Measurements from ENCODE around the gene SLC30A5. TPM values are rescaled to one million over a fixed set of nuclear protein-coding genes. Genes with fewer than 3 reads are reported as not detected.

The SLC30A5 gene
- total and polyA plus RNA-seq, 2 of the 13 experiments (the other 11 are each of a cell fraction or from before 2014, with no cell fraction given) = 46.0 to 53.6 TPM

DNA sequence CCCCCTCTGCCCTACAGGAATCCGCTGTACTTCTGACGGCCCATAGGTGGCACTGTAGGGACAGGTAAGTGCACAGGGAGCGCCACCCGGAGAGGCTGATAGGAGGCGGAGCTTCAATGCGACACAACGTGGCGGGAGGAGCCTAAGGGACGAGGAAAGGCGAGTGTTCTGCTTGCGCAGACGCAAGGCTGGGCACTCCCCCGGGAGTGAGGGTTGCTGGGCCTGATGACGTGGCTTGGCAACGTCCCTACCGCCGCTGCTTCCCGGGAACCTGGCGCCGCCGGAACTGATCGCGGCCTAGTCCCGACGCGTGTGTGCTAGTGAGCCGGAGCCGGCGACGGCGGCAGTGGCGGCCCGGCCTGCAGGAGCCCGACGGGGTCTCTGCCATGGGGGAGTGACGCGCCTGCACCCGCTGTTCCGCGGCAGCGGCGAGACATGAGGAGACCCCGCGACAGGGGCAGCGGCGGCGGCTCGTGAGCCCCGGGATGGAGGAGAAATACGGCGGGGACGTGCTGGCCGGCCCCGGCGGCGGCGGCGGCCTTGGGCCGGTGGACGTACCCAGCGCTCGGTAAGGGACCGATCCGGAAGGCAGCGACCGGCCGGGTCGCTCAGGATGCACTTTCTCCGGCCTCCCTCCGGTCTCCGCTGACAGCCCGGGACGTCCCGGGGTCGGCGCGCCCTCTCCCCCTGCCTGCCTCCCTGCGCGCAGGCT lies at the start of gene SLC30A5 (continued):
- TF ChIP-seq MBD4 (IDR thresholded peaks at IDR 0.05; ENCODE audit: borderline replicate concordance, low read length) (no peak), ZNF333 (CRISPR knock-in tag; IDR thresholded peaks at IDR 0.05; ENCODE audit: borderline replicate concordance) (0 out of 2 replicates have a peak, but pooled peaks have one; percentile 81), KLF15 (CRISPR knock-in tag; IDR thresholded peaks at IDR 0.05; ENCODE audit: borderline replicate concordance) (no peak), ZNF615 (CRISPR knock-in tag; IDR thresholded peaks at IDR 0.05; ENCODE audit: borderline replicate concordance) (no peak), ZNF383 (CRISPR knock-in tag; IDR thresholded peaks at IDR 0.05; ENCODE audit: borderline replicate concordance) (no peak), ZNF24 (IDR thresholded peaks at IDR 0.05) (no peak), ZFP62 (CRISPR knock-in tag; IDR thresholded peaks at IDR 0.05) (no peak), ZNF75D (CRISPR knock-in tag; IDR thresholded peaks at IDR 0.05; ENCODE audit: borderline replicate concordance) (no peak), MAFF (IDR thresholded peaks at IDR 0.05; ENCODE audit: low read depth, low read length) (peak; percentile 16; the same call in 1 of the 2 replicates), MAF1 (CRISPR knock-in tag; IDR thresholded peaks at IDR 0.05; ENCODE audit: borderline replicate concordance) (peak; percentile 20; the same call in 1 of the 2 replicates)
- TF ChIP-seq, protein P1, sequence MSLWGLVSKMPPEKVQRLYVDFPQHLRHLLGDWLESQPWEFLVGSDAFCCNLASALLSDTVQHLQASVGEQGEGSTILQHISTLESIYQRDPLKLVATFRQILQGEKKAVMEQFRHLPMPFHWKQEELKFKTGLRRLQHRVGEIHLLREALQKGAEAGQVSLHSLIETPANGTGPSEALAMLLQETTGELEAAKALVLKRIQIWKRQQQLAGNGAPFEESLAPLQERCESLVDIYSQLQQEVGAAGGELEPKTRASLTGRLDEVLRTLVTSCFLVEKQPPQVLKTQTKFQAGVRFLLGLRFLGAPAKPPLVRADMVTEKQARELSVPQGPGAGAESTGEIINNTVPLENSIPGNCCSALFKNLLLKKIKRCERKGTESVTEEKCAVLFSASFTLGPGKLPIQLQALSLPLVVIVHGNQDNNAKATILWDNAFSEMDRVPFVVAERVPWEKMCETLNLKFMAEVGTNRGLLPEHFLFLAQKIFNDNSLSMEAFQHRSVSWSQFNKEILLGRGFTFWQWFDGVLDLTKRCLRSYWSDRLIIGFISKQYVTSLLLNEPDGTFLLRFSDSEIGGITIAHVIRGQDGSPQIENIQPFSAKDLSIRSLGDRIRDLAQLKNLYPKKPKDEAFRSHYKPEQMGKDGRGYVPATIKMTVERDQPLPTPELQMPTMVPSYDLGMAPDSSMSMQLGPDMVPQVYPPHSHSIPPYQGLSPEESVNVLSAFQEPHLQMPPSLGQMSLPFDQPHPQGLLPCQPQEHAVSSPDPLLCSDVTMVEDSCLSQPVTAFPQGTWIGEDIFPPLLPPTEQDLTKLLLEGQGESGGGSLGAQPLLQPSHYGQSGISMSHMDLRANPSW (CRISPR knock-in tag; IDR thresholded peaks at IDR 0.05; ENCODE audit: borderline replicate concordance) = peak; percentile 85; the same call in 1 of the 2 replicates
- TF ChIP-seq, protein P2, sequence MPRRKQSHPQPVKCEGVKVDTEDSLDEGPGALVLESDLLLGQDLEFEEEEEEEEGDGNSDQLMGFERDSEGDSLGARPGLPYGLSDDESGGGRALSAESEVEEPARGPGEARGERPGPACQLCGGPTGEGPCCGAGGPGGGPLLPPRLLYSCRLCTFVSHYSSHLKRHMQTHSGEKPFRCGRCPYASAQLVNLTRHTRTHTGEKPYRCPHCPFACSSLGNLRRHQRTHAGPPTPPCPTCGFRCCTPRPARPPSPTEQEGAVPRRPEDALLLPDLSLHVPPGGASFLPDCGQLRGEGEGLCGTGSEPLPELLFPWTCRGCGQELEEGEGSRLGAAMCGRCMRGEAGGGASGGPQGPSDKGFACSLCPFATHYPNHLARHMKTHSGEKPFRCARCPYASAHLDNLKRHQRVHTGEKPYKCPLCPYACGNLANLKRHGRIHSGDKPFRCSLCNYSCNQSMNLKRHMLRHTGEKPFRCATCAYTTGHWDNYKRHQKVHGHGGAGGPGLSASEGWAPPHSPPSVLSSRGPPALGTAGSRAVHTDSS (CRISPR knock-in tag; conservative IDR thresholded peaks at IDR 0.05) = no peak
- TF ChIP-seq, protein P3, sequence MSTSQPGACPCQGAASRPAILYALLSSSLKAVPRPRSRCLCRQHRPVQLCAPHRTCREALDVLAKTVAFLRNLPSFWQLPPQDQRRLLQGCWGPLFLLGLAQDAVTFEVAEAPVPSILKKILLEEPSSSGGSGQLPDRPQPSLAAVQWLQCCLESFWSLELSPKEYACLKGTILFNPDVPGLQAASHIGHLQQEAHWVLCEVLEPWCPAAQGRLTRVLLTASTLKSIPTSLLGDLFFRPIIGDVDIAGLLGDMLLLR (CRISPR knock-in tag; IDR thresholded peaks at IDR 0.05) = peak; percentile 77
- TF ChIP-seq, protein P4, sequence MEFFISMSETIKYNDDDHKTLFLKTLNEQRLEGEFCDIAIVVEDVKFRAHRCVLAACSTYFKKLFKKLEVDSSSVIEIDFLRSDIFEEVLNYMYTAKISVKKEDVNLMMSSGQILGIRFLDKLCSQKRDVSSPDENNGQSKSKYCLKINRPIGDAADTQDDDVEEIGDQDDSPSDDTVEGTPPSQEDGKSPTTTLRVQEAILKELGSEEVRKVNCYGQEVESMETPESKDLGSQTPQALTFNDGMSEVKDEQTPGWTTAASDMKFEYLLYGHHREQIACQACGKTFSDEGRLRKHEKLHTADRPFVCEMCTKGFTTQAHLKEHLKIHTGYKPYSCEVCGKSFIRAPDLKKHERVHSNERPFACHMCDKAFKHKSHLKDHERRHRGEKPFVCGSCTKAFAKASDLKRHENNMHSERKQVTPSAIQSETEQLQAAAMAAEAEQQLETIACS (CRISPR knock-in tag; IDR thresholded peaks at IDR 0.05) = no peak
- TF ChIP-seq, protein P5, sequence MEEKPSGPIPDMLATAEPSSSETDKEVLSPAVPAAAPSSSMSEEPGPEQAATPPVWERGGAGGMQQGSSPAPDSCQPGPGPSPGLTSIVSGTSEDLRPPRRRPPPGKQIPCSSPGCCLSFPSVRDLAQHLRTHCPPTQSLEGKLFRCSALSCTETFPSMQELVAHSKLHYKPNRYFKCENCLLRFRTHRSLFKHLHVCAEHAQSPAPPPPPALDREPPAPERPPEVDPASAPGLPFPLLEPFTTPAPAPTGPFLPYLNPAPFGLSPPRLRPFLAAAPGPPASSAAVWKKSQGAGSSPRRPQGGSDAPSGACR (CRISPR knock-in tag; IDR thresholded peaks at IDR 0.05) = peak; percentile 85
- TF ChIP-seq, protein P6, sequence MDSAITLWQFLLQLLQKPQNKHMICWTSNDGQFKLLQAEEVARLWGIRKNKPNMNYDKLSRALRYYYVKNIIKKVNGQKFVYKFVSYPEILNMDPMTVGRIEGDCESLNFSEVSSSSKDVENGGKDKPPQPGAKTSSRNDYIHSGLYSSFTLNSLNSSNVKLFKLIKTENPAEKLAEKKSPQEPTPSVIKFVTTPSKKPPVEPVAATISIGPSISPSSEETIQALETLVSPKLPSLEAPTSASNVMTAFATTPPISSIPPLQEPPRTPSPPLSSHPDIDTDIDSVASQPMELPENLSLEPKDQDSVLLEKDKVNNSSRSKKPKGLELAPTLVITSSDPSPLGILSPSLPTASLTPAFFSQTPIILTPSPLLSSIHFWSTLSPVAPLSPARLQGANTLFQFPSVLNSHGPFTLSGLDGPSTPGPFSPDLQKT (CRISPR knock-in tag; IDR thresholded peaks at IDR 0.05; ENCODE audit: borderline replicate concordance) = 0 out of 2 replicates have a peak, but pooled peaks have one; percentile 22
